ENCODE results near the gene NRXN3. TPM values are rescaled to one million over a fixed set of nuclear protein-coding genes. Genes with fewer than 3 reads are reported as not detected.

Gene NRXN3
- total and polyA plus RNA-seq, 2 of the 4 experiments (the other 2 are of a cell fraction), result 4.8 to 25.1 TPM

DNA sequence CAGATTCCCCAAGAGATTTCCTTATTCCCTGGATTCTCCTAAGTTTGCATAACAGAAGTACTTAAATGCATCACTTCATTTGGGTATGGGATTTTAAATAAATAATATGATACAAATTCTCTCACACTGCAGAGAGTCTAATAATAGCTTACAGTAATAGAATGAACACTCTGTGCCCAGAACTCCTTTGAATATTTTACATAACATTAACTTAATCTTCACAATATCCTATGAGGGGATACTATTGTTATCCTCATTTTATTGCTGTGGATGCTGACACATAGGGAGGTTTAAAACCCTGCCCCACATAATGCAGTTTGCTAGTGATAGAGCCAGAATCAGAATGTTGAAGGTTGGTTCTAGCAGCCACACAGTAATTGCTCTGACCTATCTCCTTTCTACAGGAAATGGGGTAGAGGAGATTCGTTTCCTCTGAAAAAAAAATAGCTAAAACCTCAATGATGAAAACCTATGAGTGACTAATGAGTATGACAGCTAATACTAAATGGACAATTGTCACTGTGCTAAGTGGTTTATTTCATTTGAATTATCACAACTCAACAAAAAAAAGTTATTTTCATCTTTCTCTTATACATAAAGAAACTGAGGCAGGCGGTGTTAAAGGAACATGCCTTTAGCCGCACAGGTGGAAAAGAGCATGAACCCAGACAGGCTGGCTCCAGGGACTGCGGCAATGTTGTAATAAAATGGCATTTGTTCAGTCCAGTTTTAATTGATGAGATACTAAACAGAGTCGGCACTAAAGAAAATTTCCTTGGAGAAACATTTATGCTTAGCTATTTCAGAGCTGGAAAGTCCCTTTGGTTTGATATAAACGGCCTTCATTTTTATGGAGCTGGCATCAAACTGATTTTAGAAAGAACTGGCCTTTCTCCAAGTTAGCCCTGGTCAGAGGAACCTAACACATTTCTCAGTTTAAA, 880.9 kb downstream of the NRXN3 start:
- ChIA-PET POLR2A (ENCODE audit: unreplicated experiment) (no interaction called here), CTCF (interaction anchor here (0.6 kb wide), 2 partner anchors 130 to 1751 kb away, joined by 3 read pairs; no protein-coding TSS in a partner anchor)
- Histone ChIP-seq H4K91ac (ENCODE audit: insufficient read depth, low read depth, low read length) (no peak overlapping the region), H3K36me3 (ENCODE audit: control insufficient read depth, insufficient read depth, low read length) (no peaks in the 10 kb centered on the region), H3K4me2 (ENCODE audit: low read depth, low read length) (no peak overlapping the region), H2BK120ac (ENCODE audit: low read depth, low read length) (no peak overlapping the region), H4K8ac (ENCODE audit: low read depth in 2 of 2, low read length in 2 of 2) (no peak overlapping the region), H2BK15ac (ENCODE audit: low read depth, low read length) (no peak overlapping the region), H3K4ac (ENCODE audit: low read depth, low read length) (no peak overlapping the region), H3K79me1 (ENCODE audit: low read depth in 1 of 2, low read length in 2 of 2) (no peaks in the 10 kb centered on the region), H4K5ac (ENCODE audit: low read depth, low read length) (no peak overlapping the region), H3K56ac (ENCODE audit: extremely low read depth, insufficient read depth, low read length) (no peak overlapping the region), H3K14ac (replicated peaks; ENCODE audit: low read depth, low read length) (no peak overlapping the region), H2BK5ac (ENCODE audit: low read depth, low read length, poor library complexity, severe bottlenecking) (no peak overlapping the region), H3K27me3 (ENCODE audit: control insufficient read depth, insufficient read depth, low read length) (peaks cover 53% of the 10 kb centered on the region), H3K9ac (ENCODE audit: low read depth, low read length) (no peak overlapping the region), H3K9me1 (ENCODE audit: insufficient read depth, low read length) (no peaks in the 10 kb centered on the region), H2AK5ac (ENCODE audit: low read depth, low read length) (no peak overlapping the region), H3K27ac (ENCODE audit: insufficient read depth, low read length) (no peak overlapping the region), H2AK9ac (replicated peaks; ENCODE audit: low read depth, low read length, poor library complexity) (no peak overlapping the region), H3K23ac (ENCODE audit: low read depth, low read length) (no peak overlapping the region), H3K9me3 (ENCODE audit: control insufficient read depth, insufficient read depth, low read length) (no peaks in the 10 kb centered on the region; the same call in 1 of the 2 replicates), H3K4me1 (ENCODE audit: control insufficient read depth, insufficient read depth, low read length) (no peaks in the 10 kb centered on the region), H3K18ac (ENCODE audit: low read depth, low read length) (no peak overlapping the region), H4K20me1 (ENCODE audit: insufficient read depth, low read length) (no peaks in the 10 kb centered on the region; the same call in 1 of the 2 replicates), H2BK20ac (ENCODE audit: low read depth, low read length) (no peak overlapping the region), H2AFZ (replicated peaks; ENCODE audit: low read length, poor library complexity) (no peak overlapping the region), H3K4me3 (ENCODE audit: insufficient read depth, low read depth, low read length) (no peak overlapping the region)
- BruUV-seq (replicated peaks), result no TSS peak
- ATAC-seq (ENCODE audit: low read depth) (no peak), DNase-seq (no peak)
- WGBS, 2 experiments (ENCODE audit: extremely low coverage in 2 of 2, insufficient read length in 1 of 2), result 71% methylated on average over 1 of the region's 6 CpGs; no CpG with 5 or more reads in 1 of the 2 experiments
- in situ Hi-C loops (cut with MboI; ENCODE audit: low sequenced_read_pairs), result no loop called here
- intact Hi-C loops (cut with micrococcal nuclease), result no loop called here
- dilution Hi-C loops (cut with HindIII; ENCODE audit: low sequenced_read_pairs, unreplicated experiment), result no loop called here
- TF ChIP-seq POLR2A (IDR thresholded peaks at IDR 0.05; ENCODE audit: low read depth, low read length), result no peak
- TF ChIP-seq MAFK (IDR thresholded peaks at IDR 0.05; ENCODE audit: low read depth, low read length), result no peak
- no peak for TF ChIP-seq SMC3 (IDR thresholded peaks at IDR 0.05; ENCODE audit: low read depth, low read length)
- TF ChIP-seq, protein P1, sequence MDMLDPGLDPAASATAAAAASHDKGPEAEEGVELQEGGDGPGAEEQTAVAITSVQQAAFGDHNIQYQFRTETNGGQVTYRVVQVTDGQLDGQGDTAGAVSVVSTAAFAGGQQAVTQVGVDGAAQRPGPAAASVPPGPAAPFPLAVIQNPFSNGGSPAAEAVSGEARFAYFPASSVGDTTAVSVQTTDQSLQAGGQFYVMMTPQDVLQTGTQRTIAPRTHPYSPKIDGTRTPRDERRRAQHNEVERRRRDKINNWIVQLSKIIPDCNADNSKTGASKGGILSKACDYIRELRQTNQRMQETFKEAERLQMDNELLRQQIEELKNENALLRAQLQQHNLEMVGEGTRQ (IDR thresholded peaks at IDR 0.05; ENCODE audit: low read depth, low read length), result no peak
- TF ChIP-seq FOS (IDR thresholded peaks at IDR 0.05; ENCODE audit: low read depth, low read length), result no peak
- TF ChIP-seq CHD1 (IDR thresholded peaks at IDR 0.05; ENCODE audit: low read depth, low read length), result no peak
- no peak for TF ChIP-seq RAD21 (IDR thresholded peaks at IDR 0.05; ENCODE audit: low read length)
- no peak for TF ChIP-seq CEBPB (IDR thresholded peaks at IDR 0.05; ENCODE audit: low read depth, low read length)
- TF ChIP-seq, protein P2, sequence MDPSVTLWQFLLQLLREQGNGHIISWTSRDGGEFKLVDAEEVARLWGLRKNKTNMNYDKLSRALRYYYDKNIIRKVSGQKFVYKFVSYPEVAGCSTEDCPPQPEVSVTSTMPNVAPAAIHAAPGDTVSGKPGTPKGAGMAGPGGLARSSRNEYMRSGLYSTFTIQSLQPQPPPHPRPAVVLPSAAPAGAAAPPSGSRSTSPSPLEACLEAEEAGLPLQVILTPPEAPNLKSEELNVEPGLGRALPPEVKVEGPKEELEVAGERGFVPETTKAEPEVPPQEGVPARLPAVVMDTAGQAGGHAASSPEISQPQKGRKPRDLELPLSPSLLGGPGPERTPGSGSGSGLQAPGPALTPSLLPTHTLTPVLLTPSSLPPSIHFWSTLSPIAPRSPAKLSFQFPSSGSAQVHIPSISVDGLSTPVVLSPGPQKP (IDR thresholded peaks at IDR 0.05; ENCODE audit: borderline replicate concordance, low read depth, low read length), result no peak
- TF ChIP-seq NFE2L2 (IDR thresholded peaks at IDR 0.05; ENCODE audit: low read depth, low read length), result no peak
- TF ChIP-seq, protein P3, sequence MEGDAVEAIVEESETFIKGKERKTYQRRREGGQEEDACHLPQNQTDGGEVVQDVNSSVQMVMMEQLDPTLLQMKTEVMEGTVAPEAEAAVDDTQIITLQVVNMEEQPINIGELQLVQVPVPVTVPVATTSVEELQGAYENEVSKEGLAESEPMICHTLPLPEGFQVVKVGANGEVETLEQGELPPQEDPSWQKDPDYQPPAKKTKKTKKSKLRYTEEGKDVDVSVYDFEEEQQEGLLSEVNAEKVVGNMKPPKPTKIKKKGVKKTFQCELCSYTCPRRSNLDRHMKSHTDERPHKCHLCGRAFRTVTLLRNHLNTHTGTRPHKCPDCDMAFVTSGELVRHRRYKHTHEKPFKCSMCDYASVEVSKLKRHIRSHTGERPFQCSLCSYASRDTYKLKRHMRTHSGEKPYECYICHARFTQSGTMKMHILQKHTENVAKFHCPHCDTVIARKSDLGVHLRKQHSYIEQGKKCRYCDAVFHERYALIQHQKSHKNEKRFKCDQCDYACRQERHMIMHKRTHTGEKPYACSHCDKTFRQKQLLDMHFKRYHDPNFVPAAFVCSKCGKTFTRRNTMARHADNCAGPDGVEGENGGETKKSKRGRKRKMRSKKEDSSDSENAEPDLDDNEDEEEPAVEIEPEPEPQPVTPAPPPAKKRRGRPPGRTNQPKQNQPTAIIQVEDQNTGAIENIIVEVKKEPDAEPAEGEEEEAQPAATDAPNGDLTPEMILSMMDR (conservative IDR thresholded peaks at IDR 0.05; ENCODE audit: low read depth, low read length), result no peak
- TF ChIP-seq MXI1 (IDR thresholded peaks at IDR 0.05; ENCODE audit: borderline replicate concordance, low read depth, low read length), result no peak
- TF ChIP-seq MAZ (IDR thresholded peaks at IDR 0.05; ENCODE audit: borderline replicate concordance, low read depth, low read length), result no peak
- no peak for TF ChIP-seq RCOR1 (IDR thresholded peaks at IDR 0.05; ENCODE audit: insufficient replicate concordance, low read length)

Data from IMR-90 (cell line).